Measurements from ENCODE around the gene EMILIN3. TPM values are rescaled to one million over a fixed set of nuclear protein-coding genes. Genes with fewer than 3 reads are reported as not detected.

Gene EMILIN3
- total and polyA plus RNA-seq, 7 donors, result 0.12 to 1.5 (median 0.47) TPM; not detected in 1

GRCh38 chr20:41390889-41391288 is 24.3 kb upstream of the EMILIN3 start:
- no peak for TF ChIP-seq CTCF (IDR thresholded peaks at IDR 0.05)
- Histone ChIP-seq H3K9me3 (no peaks in the 10 kb centered on the region), H3K4me3 (no peak overlapping the region), H3K4me1 (peaks cover 6% of the 10 kb centered on the region), H3K27ac (no peak overlapping the region), H3K27me3 (ENCODE audit: insufficient read depth in 3 of 3, low read length in 2 of 3) (no peaks in the 10 kb centered on the region), H3K36me3 (ENCODE audit: insufficient read depth in 1 of 2, low read depth in 1 of 2) (no peaks in the 10 kb centered on the region)
- intact Hi-C loops (cut with DNase I), result no loop called here
- WGBS, 3 donors, result 97 to 98% (median 98%) methylated on average over 3 of the region's 3 CpGs
- no peak for DNase-seq
- ATAC-seq, result no peak

GRCh38 chr20:41387444-41387851 is 20.8 kb upstream of the EMILIN3 start:
- no peak overlapping the region for H3K4me3 ChIP-seq
- no peaks in the 10 kb centered on the region for H3K9me3 ChIP-seq
- no peaks in the 10 kb centered on the region for H3K27me3 ChIP-seq (ENCODE audit: insufficient read depth in 3 of 3, low read length in 2 of 3)
- 24 to 28% (median 27%) methylated on average over 9 of the region's 9 CpGs for WGBS, 3 donors
- DNase-seq (no peak), ATAC-seq (peak in 2 of 4 donors; percentile 36 to 53)
- H3K27ac ChIP-seq, result no peak overlapping the region
- H3K4me1 ChIP-seq, result no peaks in the 10 kb centered on the region
- no peaks in the 10 kb centered on the region for H3K36me3 ChIP-seq (ENCODE audit: insufficient read depth in 1 of 2, low read depth in 1 of 2)
- intact Hi-C loops (cut with DNase I), result no loop called here
- no peak for TF ChIP-seq CTCF (IDR thresholded peaks at IDR 0.05)

GRCh38 chr20:41386502-41387427 is 20.1 kb upstream of the EMILIN3 start:
- no peaks in the 10 kb centered on the region for H3K4me1 ChIP-seq
- no peaks in the 10 kb centered on the region for H3K9me3 ChIP-seq
- WGBS, 3 donors, result 50 to 60% (median 54%) methylated on average over 14 of the region's 14 CpGs
- H3K4me3 ChIP-seq, result no peak overlapping the region
- H3K27ac ChIP-seq, result no peak overlapping the region
- H3K36me3 ChIP-seq (ENCODE audit: insufficient read depth in 1 of 2, low read depth in 1 of 2), result no peaks in the 10 kb centered on the region
- ATAC-seq, result peak in 2 of 4 donors; percentile 25 to 46
- no peaks in the 10 kb centered on the region for H3K27me3 ChIP-seq (ENCODE audit: insufficient read depth in 3 of 3, low read length in 2 of 3)
- no peak for TF ChIP-seq CTCF (IDR thresholded peaks at IDR 0.05)
- intact Hi-C loops (cut with DNase I), result no loop called here
- DNase-seq, result no peak

GRCh38 chr20:41382791-41383305 is 16.2 kb upstream of the EMILIN3 start:
- no peaks in the 10 kb centered on the region for H3K9me3 ChIP-seq
- ATAC-seq, result peak in 1 of 4 donors; percentile 44
- H3K27me3 ChIP-seq (ENCODE audit: insufficient read depth in 3 of 3, low read length in 2 of 3), result no peaks in the 10 kb centered on the region
- no peaks in the 10 kb centered on the region for H3K36me3 ChIP-seq (ENCODE audit: insufficient read depth in 1 of 2, low read depth in 1 of 2)
- no peak for TF ChIP-seq CTCF (IDR thresholded peaks at IDR 0.05)
- no peak overlapping the region for H3K27ac ChIP-seq
- WGBS, 3 donors, result 45 to 48% (median 47%) methylated on average over 7 of the region's 7 CpGs
- intact Hi-C loops (cut with DNase I), result no loop called here
- DNase-seq, result no peak
- no peaks in the 10 kb centered on the region for H3K4me1 ChIP-seq
- H3K4me3 ChIP-seq, result no peak overlapping the region

Measured in psoas muscle (tissue), 8 donors.